HG03025 (cell line): ENCODE data around the gene MYRIP.
"Not testable (repeated sequence)": the region's sequence is repeated elsewhere in the genome, so short reads cannot be mapped to it uniquely, and the experiment has no call there.

ENCODE experiments used
- ATAC-seq: cut with Tn5 transposase; IDR thresholded peaks from one replicate; pipeline ENCODE4 v1.9.1; 2021; ENCODE audit warnings: mild to moderate bottlenecking, moderate library complexity; ENCODE audit not compliant: unreplicated experiment, low FRiP score

The MYRIP gene

DNA sequence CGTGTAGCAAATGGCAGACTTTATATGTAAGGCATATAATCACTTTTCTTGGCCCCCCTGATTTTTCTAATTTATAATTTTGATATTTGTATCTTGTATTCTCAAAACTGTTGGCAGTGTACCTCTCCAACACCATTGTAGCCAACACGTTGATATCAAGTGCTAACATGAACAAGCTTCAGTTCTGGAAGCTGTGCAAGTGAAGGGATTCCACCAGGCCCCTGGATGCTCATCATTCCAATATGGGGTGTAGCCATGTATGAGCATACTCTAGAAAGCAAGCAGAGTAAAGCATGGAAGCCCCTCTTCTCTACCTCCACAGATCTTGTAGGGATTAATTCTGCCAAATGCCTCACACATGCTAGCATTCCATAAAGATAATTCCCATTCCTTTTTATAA is 211.3 kb downstream of the MYRIP start:
- no peak for ATAC-seq

- ATAC-seq: no peak
These were observed 211.9 kb downstream of the MYRIP start for GRCh38 chr3:40021338-40021737.

- no peak for ATAC-seq
These were observed 213.0 kb downstream of the MYRIP start for GRCh38 chr3:40022297-40022827.

- ATAC-seq: no peak
These were observed 215.1 kb downstream of the MYRIP start for GRCh38 chr3:40024526-40024925.

DNA sequence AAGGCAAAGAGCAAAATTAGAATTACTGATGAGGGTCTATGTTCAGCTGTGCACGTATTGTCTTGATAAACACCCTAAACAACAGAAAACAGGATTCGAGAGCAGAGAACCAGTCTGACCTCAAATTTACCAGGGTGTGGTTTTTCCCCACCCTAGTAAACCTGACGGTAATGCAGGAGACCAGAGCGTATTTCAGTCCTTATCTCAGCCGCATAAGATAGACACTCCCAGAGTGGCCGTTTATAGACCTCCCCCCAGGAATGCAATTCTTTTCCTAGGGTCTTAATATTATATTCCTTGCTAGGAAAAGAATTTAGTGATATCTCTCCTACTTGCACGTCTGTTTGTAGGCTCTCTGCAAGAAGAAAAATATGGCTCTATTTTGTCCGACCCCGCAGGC is 216.5 kb downstream of the MYRIP start:
- ATAC-seq: not testable (repeated sequence)

DNA sequence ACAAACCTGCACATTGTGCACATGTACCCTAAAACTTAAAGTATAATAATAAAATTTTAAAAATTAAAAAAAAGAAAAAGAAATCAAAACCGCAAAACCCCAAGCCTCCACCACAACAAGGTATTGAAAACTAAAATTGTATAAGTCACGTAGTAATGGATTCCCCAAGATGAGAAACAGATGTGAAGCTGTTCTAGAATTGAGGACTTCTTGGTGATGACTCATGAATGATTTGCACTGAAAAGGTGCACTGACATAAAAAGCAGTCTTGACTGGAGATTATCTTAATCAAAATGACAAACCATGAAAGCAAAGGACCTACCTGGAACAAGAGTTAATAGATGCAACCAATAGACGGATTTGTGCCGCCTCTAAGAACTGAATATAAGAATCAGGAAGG is 225.8 kb downstream of the MYRIP start:
- no peak for ATAC-seq

- ATAC-seq: no peak
These were observed 228.2 kb downstream of the MYRIP start for GRCh38 chr3:40037582-40037981.

GRCh38 chr3:40042752-40043443 is 233.5 kb downstream of the MYRIP start:
- ATAC-seq: no peak

DNA sequence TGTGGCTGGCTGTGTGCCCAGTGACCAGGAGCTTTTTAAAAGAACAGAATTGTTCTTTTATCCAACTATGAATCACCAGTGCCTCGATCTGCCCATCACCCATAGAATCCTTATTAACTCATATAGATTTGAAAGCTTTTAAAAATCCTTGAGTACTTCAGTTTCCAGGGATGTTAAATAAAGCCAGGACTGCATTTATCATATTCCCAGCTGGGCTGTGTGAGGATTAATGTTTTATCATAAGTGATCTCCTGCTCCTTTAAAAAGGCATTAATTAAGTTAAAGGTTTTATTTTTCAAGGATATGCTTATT is 234.0 kb downstream of the MYRIP start:
- no peak for ATAC-seq

- ATAC-seq: no peak
These were observed 235.1 kb downstream of the MYRIP start for GRCh38 chr3:40044487-40044886.

GRCh38 chr3:40045051-40045450 is 235.6 kb downstream of the MYRIP start:
- no peak for ATAC-seq

DNA sequence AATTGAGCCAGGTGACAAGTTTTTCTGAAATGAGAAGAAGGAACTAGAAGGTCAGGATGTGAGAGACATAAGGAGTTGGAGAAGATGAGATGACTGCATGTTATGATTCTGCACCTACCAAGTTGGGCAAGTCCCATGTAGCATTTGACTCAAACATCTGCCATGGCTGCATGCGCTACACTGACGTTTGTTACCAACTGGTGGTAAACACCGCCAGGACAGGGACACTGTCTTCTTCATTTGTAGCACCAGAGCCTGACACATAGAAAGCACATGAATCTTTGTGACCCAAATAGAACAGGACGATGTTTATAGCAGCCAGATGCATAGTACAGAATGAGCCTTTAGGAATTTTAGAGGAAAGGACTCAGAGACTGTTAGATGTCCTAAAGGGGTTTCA is 236.7 kb downstream of the MYRIP start:
- ATAC-seq: no peak

DNA sequence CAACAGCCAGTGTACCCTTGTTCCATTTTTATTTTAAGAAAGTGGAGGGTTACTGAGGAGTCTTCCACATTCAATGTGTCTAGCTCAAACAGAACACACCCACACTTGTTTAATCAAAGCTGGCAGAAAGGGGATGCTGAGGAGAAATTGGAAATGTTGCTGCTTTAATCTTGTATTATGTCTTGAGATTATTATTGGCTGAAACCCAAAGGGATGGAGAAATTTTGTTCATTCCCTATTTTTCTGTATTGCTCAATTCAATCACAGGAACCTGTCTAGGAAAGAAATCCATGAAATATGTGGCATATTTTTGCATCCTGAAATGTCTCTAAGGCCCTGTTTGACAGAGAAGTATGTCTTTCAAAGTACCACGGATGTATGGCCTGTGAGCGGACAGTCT is 238.0 kb downstream of the MYRIP start:
- ATAC-seq: no peak

GRCh38 chr3:40053663-40054062 is 244.3 kb downstream of the MYRIP start:
- ATAC-seq: no peak

- ATAC-seq: no peak
These were observed 245.3 kb downstream of the MYRIP start for GRCh38 chr3:40054568-40055222.

- no peak for ATAC-seq
These were observed 246.0 kb downstream of the MYRIP start for GRCh38 chr3:40055361-40055760.

DNA sequence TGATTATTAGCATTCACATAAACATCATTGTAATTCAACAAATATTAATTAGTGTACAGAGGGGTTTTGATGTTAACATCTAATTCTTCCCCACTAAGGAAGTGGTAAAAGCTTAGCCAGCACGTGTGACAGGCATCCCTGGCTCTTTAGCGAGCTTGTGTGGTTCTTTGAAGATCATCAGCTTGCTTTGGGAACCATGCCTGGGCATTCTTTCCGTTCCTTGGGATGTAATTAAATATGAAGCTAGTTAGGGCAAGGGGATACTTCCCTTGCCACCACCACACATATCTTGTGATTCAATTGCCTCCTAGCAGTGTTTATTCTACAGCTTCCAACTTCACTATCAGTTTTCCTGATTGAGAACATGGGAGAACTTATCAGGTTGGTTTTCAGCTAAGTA is 246.5 kb downstream of the MYRIP start:
- ATAC-seq: no peak

GRCh38 chr3:40057077-40057476 is 247.7 kb downstream of the MYRIP start:
- no peak for ATAC-seq

DNA sequence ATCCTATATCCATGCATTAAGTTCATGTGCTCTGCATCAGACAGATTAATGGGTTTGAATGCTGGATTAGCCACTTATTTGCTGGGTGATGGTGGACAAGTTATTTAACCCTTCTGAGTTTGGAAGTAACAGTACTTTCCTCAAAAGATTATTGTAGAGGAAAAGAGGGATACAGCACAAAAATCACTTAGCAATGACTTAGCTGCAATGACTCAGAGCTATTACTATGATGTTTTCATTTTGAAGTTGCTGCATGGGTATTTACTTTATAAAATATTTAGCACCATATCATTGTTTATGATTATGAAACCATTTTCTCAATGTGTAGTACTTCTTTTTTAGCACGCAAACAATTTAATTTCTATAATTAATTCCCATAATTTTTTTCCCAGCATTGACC is 248.4 kb downstream of the MYRIP start:
- no peak for ATAC-seq

- ATAC-seq: no peak
These were observed 259.2 kb downstream of the MYRIP start for GRCh38 chr3:40068636-40069035.

GRCh38 chr3:40070816-40071215 is 261.4 kb downstream of the MYRIP start:
- ATAC-seq: no peak

- no peak for ATAC-seq
These were observed 262.4 kb downstream of the MYRIP start for GRCh38 chr3:40071683-40072238.
